HepG2 (cell line): ENCODE results near the gene UCKL1. TPM values are rescaled to one million over a fixed set of nuclear protein-coding genes. Genes with fewer than 3 reads are reported as not detected.

ENCODE experiments used
- ASH2L ChIP-seq: fragments of 300-600, 200-600 bp; sonication (generic); IDR thresholded peaks from 2 replicates; pipeline ENCODE4 v1.7.0; 2017; ENCODE audit warnings: low read depth, mild to moderate bottlenecking, moderate library complexity, mixed read lengths, low read length; ENCODE audit not compliant: insufficient read length
- ATF7-NPFF ChIP-seq: sonication (generic); formaldehyde crosslinking; IDR thresholded peaks from 2 replicates; pipeline ENCODE4 v1.8.1; 2023; ENCODE audit warnings: mild to moderate bottlenecking, low read depth, missing genetic modification reagents, moderate library complexity
- CHD4 ChIP-seq: fragments of 200-600 bp; sonication (generic); IDR thresholded peaks from 2 replicates; pipeline ENCODE4 v1.7.0; 2017; ENCODE audit warnings: mild to moderate bottlenecking, low read length, borderline replicate concordance
- CSRNP1 ChIP-seq: sonication (generic); formaldehyde crosslinking; IDR thresholded peaks from 2 replicates; pipeline ENCODE4 v1.8.1; 2023; ENCODE audit warnings: mild to moderate bottlenecking, missing genetic modification reagents
- GLI4 ChIP-seq: sonication (generic); formaldehyde crosslinking; IDR thresholded peaks from 2 replicates; pipeline ENCODE4 v1.5.1; 2020; ENCODE audit warnings: missing genetic modification reagents, mild to moderate bottlenecking, moderate library complexity, borderline replicate concordance
- HINFP ChIP-seq: sonication (generic); formaldehyde crosslinking; IDR thresholded peaks from 2 replicates; pipeline ENCODE4 v1.4.0; 2020; ENCODE audit warnings: low read depth, mild to moderate bottlenecking, missing genetic modification reagents
- JARID2 ChIP-seq: sonication (generic); formaldehyde crosslinking; IDR thresholded peaks from 2 replicates; pipeline ENCODE4 v1.8.1; 2023; ENCODE audit warnings: missing genetic modification reagents, inconsistent platforms; ENCODE audit not compliant: insufficient replicate concordance
- JUND ChIP-seq: sonication (generic); formaldehyde crosslinking; IDR thresholded peaks from 2 replicates; pipeline ENCODE4 v1.8.0; 2022; ENCODE audit warnings: mild to moderate bottlenecking, missing genetic modification reagents
- NFE2L1 ChIP-seq: sonication (generic); formaldehyde crosslinking; IDR thresholded peaks from 2 replicates; pipeline ENCODE4 v1.4.0; 2020; ENCODE audit warnings: missing genetic modification reagents, mild to moderate bottlenecking, borderline replicate concordance
- NR2F6 ChIP-seq, 2 experiments: IDR thresholded peaks; 2 replicates each; pipeline ENCODE4 v1.6.1; 2016; ENCODE audit warnings: antibody characterized with exemption in 1 of 2, mild to moderate bottlenecking in 1 of 2
- RCOR2 ChIP-seq: IDR thresholded peaks from 2 replicates; pipeline ENCODE4 v1.6.1; 2016; ENCODE audit warnings: missing biosample characterization, missing genetic modification reagents
- SRY ChIP-seq: sonication (generic); formaldehyde crosslinking; IDR thresholded peaks from 2 replicates; pipeline ENCODE4 v1.8.0; 2022; ENCODE audit warnings: mild to moderate bottlenecking, missing genetic modification reagents
- U2AF2 ChIP-seq: fragments of 200-400 bp; formaldehyde crosslinking; IDR thresholded peaks from 2 replicates; pipeline ENCODE4 v1.6.1; 2017; ENCODE audit warnings: low read depth, mild to moderate bottlenecking, low read length
- ZFP90 ChIP-seq: sonication (generic); formaldehyde crosslinking; IDR thresholded peaks from 2 replicates; pipeline ENCODE4 v1.8.0; 2022; ENCODE audit warnings: missing genetic modification reagents, mild to moderate bottlenecking, inconsistent platforms, borderline replicate concordance
- ZNF232 ChIP-seq: sonication (generic); formaldehyde crosslinking; IDR thresholded peaks from 2 replicates; pipeline ENCODE4 v1.4.0; 2020; ENCODE audit warnings: missing genetic modification reagents, borderline replicate concordance
- ZNF687 ChIP-seq: sonication (generic); formaldehyde crosslinking; IDR thresholded peaks from 2 replicates; pipeline ENCODE4 v1.5.1; 2020; ENCODE audit warnings: mild to moderate bottlenecking, missing genetic modification reagents, moderate library complexity
- ZNF777 ChIP-seq: sonication (generic); formaldehyde crosslinking; IDR thresholded peaks from 2 replicates; pipeline ENCODE4 v1.4.0; 2020; ENCODE audit warnings: missing genetic modification reagents
- ZNF782 ChIP-seq: sonication (generic); formaldehyde crosslinking; IDR thresholded peaks from 2 replicates; pipeline ENCODE4 v1.4.0; 2020; ENCODE audit warnings: missing genetic modification reagents, mild to moderate bottlenecking, borderline replicate concordance
- polyA plus RNA-seq, 8 experiments: library from polyadenylated mRNA; depleted of rRNA in 3 of 8; stranded (reverse) in 7 of 8; unstranded in 1 of 8; fragments of >200 nt; fragmentation: Illumina TruSeq in 4 of 8; extraction: Trizol in 4 of 8; gene quantifications; 2 replicates each; pipeline versions ENCODE4 v1.2.1 to v1.2.3, GENCODE V29; 2011 to 2016; ENCODE audit warnings: low read depth in 4 of 8, missing spikeins in 1 of 8, mixed read lengths in 1 of 8; ENCODE audit not compliant: insufficient read depth in 1 of 8
- total RNA-seq, 5 experiments: library from RNA; depleted of rRNA; stranded (reverse); fragments of >200 nt; fragmentation: Illumina TruSeq; extraction: Trizol; gene quantifications; 2 replicates each; pipeline ENCODE4 v1.2.3, GENCODE V29; 2016; ENCODE audit warnings: low read depth in 1 of 5

UCKL1 gene
- total and polyA plus RNA-seq, 2 of the 13 experiments (the other 11 are each of a cell fraction or from before 2014, with no cell fraction given), result 50.2 to 126 TPM

GRCh38 chr20:63972312-63973159 is 16.3 kb upstream of the UCKL1 start (continued):
- peak; percentile 72 for TF ChIP-seq ZNF687 (CRISPR knock-in tag)
- TF ChIP-seq ASH2L, result no peak
- TF ChIP-seq JUND, result peak; percentile 56; the same call in 1 of the 2 replicates
- no peak for TF ChIP-seq HINFP
- TF ChIP-seq JARID2, result no peak
- TF ChIP-seq ZFP90 (CRISPR knock-in tag), result peak; percentile 99
- no peak for TF ChIP-seq CSRNP1 (CRISPR knock-in tag)
- TF ChIP-seq ATF7-NPFF (CRISPR knock-in tag), result no peak
- TF ChIP-seq ZNF232, result no peak
- no peak for TF ChIP-seq SRY (CRISPR knock-in tag)
- TF ChIP-seq ZNF777 (CRISPR knock-in tag), result 0 out of 2 replicates have a peak, but pooled peaks have one; percentile 25
- peak; percentile 68; the same call in 1 of the 2 replicates for TF ChIP-seq NR2F6 (IDR thresholded peaks at IDR 0.05)
- TF ChIP-seq NR2F6 (CRISPR knock-in tag; IDR thresholded peaks at IDR 0.05), result peak; percentile 86
- no peak for TF ChIP-seq CHD4
- TF ChIP-seq RCOR2 (CRISPR knock-in tag), result no peak
- TF ChIP-seq NFE2L1, result no peak
- TF ChIP-seq U2AF2, result no peak
- peak; percentile 68; the same call in 1 of the 2 replicates for TF ChIP-seq ZNF782 (CRISPR knock-in tag)
- TF ChIP-seq GLI4, result no peak
